DND-41 (cell line): Measurements from ENCODE around the gene METTL23.
A peak's percentile ranks its signal among the peaks of the same experiment; 100 is the strongest.
"Not testable (repeated sequence)": the region's sequence is repeated elsewhere in the genome, so short reads cannot be mapped to it uniquely, and the experiment has no call there.

Experiments
- ATAC-seq: fragments of 200-7000 bp; cut with Tn5 transposase; 3 replicates; pipeline ENCODE4 v1.9.1; 2021; ENCODE audit warnings: low read depth; ENCODE audit not compliant: insufficient read depth
- DNase-seq: peaks from one replicate; pipeline ENCODE4 v3.0.0-alpha.2; 2020
- H2AFZ ChIP-seq: 2 replicates; pipeline ENCODE4 v1.6.0; 2012; ENCODE audit warnings: low read depth, low read length
- H3K27ac ChIP-seq: 2 replicates; pipeline ENCODE4 v1.5.1; 2012; ENCODE audit warnings: low read length, inconsistent platforms
- H3K27me3 ChIP-seq: fragments of 200-600 bp; sonication (generic); 2 replicates; pipeline ENCODE4 v1.6.0; 2012; ENCODE audit warnings: low read length, mild to moderate bottlenecking, inconsistent platforms; ENCODE audit not compliant: insufficient read depth, poor library complexity
- H3K36me3 ChIP-seq: 2 replicates; pipeline ENCODE4 v1.5.1; 2012; ENCODE audit warnings: low read length, inconsistent platforms; ENCODE audit not compliant: insufficient read depth
- H3K4me1 ChIP-seq: 2 replicates; pipeline ENCODE4 v1.5.1; 2012; ENCODE audit warnings: mild to moderate bottlenecking, low read length; ENCODE audit not compliant: insufficient read depth
- H3K4me2 ChIP-seq: 2 replicates; pipeline ENCODE4 v1.6.0; 2012; ENCODE audit warnings: mild to moderate bottlenecking, moderate library complexity, low read length, inconsistent platforms; ENCODE audit not compliant: insufficient read depth
- H3K4me3 ChIP-seq, 2 experiments: fragments of 200-600 bp in 1 of 2; shearing (Covaris generic) in 1 of 2; 2 replicates each; pipeline ENCODE4 v1.5.1; 2012 to 2016; ENCODE audit warnings: inconsistent platforms in 2 of 2, low read length in 2 of 2, mild to moderate bottlenecking in 2 of 2, low read depth in 1 of 2, moderate library complexity in 1 of 2
- H3K79me2 ChIP-seq: 2 replicates; pipeline ENCODE4 v1.6.0; 2012; ENCODE audit warnings: low read length, inconsistent platforms; ENCODE audit not compliant: insufficient read depth
- H3K9ac ChIP-seq: 2 replicates; pipeline ENCODE4 v1.6.0; 2012; ENCODE audit warnings: low read depth, mild to moderate bottlenecking, inconsistent platforms, low read length, moderate library complexity
- H3K9me3 ChIP-seq: 2 replicates; pipeline ENCODE4 v1.5.1; 2012; ENCODE audit warnings: low read length, moderate library complexity, mild to moderate bottlenecking, inconsistent platforms; ENCODE audit not compliant: insufficient read depth, severe bottlenecking
- H4K20me1 ChIP-seq: 2 replicates; pipeline ENCODE4 v1.6.0; 2012; ENCODE audit warnings: low read length; ENCODE audit not compliant: insufficient read depth
- EZH2 ChIP-seq: IDR thresholded peaks from 3 replicates; pipeline ENCODE4 v1.6.1; 2012; ENCODE audit warnings: borderline replicate concordance, low read depth, mild to moderate bottlenecking, moderate library complexity, low read length, inconsistent platforms; ENCODE audit not compliant: severe bottlenecking
- TF ChIP-seq, protein P1 (sequence below): IDR thresholded peaks from 2 replicates; pipeline ENCODE4 v1.5.1; 2012; ENCODE audit warnings: borderline replicate concordance, low read length, moderate library complexity, mild to moderate bottlenecking; ENCODE audit not compliant: poor library complexity, severe bottlenecking; ENCODE audit errors: extremely low read depth

The METTL23 gene

DNA sequence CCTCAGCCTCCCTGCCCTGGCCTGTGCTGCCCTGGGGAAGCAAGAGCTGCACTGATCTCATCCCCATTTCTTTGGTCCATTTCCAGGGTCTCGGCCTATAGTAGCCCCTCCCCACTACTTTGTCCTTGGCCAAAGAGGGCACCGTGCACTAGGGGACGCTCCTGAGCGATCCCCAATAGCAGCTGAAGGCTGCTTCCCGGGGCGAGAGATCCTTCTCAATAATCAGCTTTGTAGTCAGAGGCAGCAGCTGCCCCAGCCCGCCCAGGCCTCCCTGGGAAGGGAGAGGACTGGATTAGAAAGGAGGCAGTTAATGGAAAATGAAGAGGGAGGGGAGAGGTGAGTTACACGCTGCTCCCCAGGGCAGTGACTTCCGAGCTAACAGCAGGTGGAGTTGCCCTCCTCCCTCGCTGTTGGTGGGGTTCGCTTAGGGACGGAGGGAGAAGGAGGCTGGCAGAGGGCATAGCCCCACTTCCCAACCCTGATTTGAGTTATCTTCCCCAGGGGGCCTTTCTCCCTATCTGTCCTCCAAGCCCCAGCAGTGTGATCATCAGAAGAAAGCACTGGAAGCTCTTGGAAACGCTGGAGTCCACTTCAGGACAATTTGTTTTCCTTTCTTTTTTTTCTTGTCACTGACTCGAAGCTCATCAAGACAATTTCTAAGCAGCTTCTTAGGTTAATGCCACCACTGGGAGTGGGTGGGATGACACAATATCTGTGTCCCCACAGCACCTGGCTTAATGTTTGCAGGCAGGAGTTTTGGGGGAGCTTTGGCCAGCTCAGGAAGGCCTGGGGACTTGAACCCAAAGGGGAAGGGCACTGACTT lies 18.4 kb upstream of the METTL23 start:
- Histone ChIP-seq H3K4me3 (no peak overlapping the region), H3K79me2 (no peaks in the 10 kb centered on the region), H3K36me3 (no peaks in the 10 kb centered on the region), H3K4me2 (no peak overlapping the region), H2AFZ (no peak overlapping the region), H4K20me1 (peaks cover 14% of the 10 kb centered on the region; the same call in 1 of the 2 replicates), H3K4me1 (peaks cover 9% of the 10 kb centered on the region), H3K27me3 (peaks cover 29% of the 10 kb centered on the region), H3K27ac (no peak overlapping the region), H3K9me3 (no peaks in the 10 kb centered on the region), H3K9ac (no peak overlapping the region)
- no peak for ATAC-seq
- TF ChIP-seq, protein P1, sequence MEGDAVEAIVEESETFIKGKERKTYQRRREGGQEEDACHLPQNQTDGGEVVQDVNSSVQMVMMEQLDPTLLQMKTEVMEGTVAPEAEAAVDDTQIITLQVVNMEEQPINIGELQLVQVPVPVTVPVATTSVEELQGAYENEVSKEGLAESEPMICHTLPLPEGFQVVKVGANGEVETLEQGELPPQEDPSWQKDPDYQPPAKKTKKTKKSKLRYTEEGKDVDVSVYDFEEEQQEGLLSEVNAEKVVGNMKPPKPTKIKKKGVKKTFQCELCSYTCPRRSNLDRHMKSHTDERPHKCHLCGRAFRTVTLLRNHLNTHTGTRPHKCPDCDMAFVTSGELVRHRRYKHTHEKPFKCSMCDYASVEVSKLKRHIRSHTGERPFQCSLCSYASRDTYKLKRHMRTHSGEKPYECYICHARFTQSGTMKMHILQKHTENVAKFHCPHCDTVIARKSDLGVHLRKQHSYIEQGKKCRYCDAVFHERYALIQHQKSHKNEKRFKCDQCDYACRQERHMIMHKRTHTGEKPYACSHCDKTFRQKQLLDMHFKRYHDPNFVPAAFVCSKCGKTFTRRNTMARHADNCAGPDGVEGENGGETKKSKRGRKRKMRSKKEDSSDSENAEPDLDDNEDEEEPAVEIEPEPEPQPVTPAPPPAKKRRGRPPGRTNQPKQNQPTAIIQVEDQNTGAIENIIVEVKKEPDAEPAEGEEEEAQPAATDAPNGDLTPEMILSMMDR, result no peak
- no peak for TF ChIP-seq EZH2
- DNase-seq, result no peak

DNA sequence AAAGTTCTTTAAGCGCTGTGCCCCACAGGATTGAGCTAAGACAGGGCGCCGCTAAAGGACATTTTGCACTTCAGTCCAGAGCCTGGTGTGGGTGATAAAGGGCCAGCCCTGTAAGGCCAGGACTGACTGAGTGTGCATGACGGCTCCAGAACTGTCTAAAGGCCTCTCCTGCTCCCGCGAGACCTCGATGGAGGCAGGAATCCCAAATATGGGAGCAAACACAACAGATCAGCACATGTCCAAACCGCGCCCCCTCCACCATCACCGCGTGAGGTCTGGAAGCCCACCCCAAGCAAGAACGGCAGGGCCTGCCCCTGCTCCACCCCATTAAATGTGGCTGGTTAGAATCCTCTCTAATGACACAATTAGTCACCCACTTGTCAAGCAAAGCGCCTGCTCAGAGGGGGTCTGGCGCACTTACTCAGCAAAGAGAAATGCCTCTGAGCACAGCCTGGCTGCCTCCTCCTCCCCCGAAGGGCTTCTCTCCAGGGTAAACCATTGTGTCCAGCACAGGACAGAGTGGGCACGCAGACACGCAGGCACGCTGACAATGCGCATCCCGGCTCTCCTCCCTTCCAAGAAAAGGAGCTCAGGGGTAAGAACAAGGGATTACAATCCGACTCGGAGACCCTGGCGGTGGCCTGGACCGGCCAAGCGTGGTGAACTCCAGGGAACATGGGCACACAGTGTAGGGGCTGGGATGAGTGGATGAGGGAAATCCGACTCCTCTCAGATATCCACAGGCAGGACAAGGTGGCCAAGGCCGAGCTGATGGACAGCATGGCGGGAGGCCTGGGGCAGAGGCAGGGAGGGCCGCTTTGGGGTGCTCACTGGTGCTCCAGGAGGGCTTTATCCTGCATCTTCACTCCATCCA lies 17.3 kb upstream of the METTL23 start:
- Histone ChIP-seq H3K9ac (no peak overlapping the region), H3K4me3 (no peak overlapping the region), H3K79me2 (no peaks in the 10 kb centered on the region), H3K27me3 (peaks cover 29% of the 10 kb centered on the region), H3K4me2 (0 out of 2 replicates have a peak overlapping the region, but pooled peaks have one; percentile 61), H2AFZ (no peak overlapping the region), H3K9me3 (no peaks in the 10 kb centered on the region), H4K20me1 (peaks cover 25% of the 10 kb centered on the region), H3K4me1 (peaks cover 9% of the 10 kb centered on the region), H3K27ac (no peak overlapping the region), H3K36me3 (peaks cover 10% of the 10 kb centered on the region)
- no peak for ATAC-seq
- no peak for TF ChIP-seq EZH2
- TF ChIP-seq, protein P1, result no peak
- no peak for DNase-seq

DNA sequence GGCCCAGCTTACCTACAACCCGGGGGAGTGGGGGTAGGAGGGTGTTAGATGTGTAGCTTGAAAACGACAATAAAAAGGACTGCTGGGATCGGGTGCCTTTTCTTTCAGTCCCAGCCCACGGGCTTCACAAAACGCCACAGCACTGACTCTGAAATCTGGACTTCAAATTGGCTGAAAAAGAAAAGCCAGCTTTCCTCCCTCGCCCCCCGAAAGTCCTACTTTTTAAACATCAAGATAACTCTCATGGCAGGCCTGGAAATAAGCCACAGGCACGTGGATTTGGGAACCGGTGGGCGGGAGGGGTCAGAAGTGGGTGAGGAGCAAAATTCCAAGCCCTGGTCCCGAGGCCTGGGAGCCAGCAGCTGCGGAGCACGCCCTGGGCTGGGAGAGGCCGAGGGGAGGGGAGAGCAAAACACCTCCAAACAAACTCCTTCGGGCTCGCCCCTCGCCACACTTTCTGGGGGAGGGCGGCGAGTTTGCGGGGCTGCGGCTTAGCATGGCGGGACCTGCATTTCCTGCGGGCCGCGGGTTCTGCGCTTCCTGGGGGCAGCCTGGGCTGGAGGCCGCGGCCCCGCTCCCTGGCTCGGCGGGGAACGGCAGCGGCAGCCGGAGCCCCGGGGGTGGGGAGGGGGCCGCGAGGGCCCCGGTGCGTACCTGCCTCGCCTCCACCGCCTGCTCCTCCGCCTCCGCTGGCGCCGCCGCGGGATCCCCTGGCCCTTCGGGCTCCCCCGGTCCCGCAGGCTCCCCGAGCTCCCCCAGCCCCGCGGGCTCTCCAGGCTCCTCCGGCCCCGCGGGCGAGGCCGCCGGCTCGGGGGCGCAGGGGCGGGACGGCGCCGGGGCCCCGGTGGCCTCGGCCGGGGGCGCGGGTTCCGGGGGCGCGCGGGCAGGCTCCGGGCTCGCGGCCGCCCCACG lies 16.4 kb upstream of the METTL23 start:
- Histone ChIP-seq H3K9ac (peak overlapping the region; percentile 16; the same call in 1 of the 2 replicates), H3K27me3 (peaks cover 29% of the 10 kb centered on the region), H3K4me1 (peaks cover 12% of the 10 kb centered on the region), H3K36me3 (peaks cover 14% of the 10 kb centered on the region), H4K20me1 (peaks cover 27% of the 10 kb centered on the region), H3K4me2 (peak overlapping the region; percentile 61), H3K4me3 (peak overlapping the region in 1 of 2 experiments; percentile 40; a peak in 2 of 4 replicates)
- H3K27ac ChIP-seq, DNase-seq, H2AFZ ChIP-seq, H3K9me3 ChIP-seq, H3K79me2 ChIP-seq: not testable (repeated sequence)
- TF ChIP-seq EZH2, result peak; percentile 86
- ATAC-seq, result peak; percentile 42; the same call in 2 of the 3 replicates
